LNCaP clone FGC (cell line): ENCODE measurements around the gene UBE2J2.

Source experiments
- DNase-seq: peaks from one replicate; pipeline ENCODE4 v3.0.0-alpha.2; 2011; ENCODE audit warnings: low read depth
- H3K4me3 ChIP-seq: 2 replicates; pipeline ENCODE4 v1.5.1; 2011; ENCODE audit warnings: mild to moderate bottlenecking, low read depth, low read length, control low read depth
- TF ChIP-seq, protein P1 (sequence below): IDR thresholded peaks from 2 replicates; pipeline ENCODE4 v1.5.1; 2012; ENCODE audit warnings: mild to moderate bottlenecking; ENCODE audit not compliant: control insufficient read depth, insufficient read depth; ENCODE audit errors: extremely low read depth

Gene UBE2J2

GRCh38 chr1:1259540-1259939 is 14.1 kb downstream of the UBE2J2 start:
- TF ChIP-seq, protein P1, sequence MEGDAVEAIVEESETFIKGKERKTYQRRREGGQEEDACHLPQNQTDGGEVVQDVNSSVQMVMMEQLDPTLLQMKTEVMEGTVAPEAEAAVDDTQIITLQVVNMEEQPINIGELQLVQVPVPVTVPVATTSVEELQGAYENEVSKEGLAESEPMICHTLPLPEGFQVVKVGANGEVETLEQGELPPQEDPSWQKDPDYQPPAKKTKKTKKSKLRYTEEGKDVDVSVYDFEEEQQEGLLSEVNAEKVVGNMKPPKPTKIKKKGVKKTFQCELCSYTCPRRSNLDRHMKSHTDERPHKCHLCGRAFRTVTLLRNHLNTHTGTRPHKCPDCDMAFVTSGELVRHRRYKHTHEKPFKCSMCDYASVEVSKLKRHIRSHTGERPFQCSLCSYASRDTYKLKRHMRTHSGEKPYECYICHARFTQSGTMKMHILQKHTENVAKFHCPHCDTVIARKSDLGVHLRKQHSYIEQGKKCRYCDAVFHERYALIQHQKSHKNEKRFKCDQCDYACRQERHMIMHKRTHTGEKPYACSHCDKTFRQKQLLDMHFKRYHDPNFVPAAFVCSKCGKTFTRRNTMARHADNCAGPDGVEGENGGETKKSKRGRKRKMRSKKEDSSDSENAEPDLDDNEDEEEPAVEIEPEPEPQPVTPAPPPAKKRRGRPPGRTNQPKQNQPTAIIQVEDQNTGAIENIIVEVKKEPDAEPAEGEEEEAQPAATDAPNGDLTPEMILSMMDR: no peak
- no peak for DNase-seq
- H3K4me3 ChIP-seq: no peak overlapping the region

GRCh38 chr1:1259119-1259488 is 14.6 kb downstream of the UBE2J2 start:
- H3K4me3 ChIP-seq: no peak overlapping the region
- DNase-seq: no peak
- TF ChIP-seq, protein P1: no peak

GRCh38 chr1:1256956-1257871 is 16.4 kb downstream of the UBE2J2 start:
- TF ChIP-seq, protein P1: no peak
- H3K4me3 ChIP-seq: no peak overlapping the region
- DNase-seq: no peak

- TF ChIP-seq, protein P1: no peak
- H3K4me3 ChIP-seq: no peak overlapping the region
- DNase-seq: no peak
These were observed 18.0 kb downstream of the UBE2J2 start for GRCh38 chr1:1255611-1256010.

- no peak for DNase-seq
- TF ChIP-seq, protein P1: no peak
- H3K4me3 ChIP-seq: no peak overlapping the region
These were observed 18.6 kb downstream of the UBE2J2 start for GRCh38 chr1:1255078-1255477.

DNA sequence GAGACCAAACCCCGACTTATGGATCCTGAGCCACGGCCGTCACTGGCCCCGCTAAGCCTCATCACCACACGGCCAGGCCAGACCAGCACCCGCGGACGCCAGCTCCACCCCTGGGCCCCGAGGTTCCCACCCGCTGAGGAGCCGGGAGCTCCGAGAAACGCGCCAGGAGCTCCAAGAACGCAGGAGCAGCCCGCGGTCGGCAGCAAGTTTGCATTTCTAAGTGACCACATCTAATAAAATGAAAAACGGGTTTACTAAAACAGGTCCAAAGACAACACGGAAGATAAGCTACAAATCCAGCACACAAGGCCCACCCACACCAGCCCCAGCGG is 19.0 kb downstream of the UBE2J2 start:
- no peak overlapping the region for H3K4me3 ChIP-seq
- TF ChIP-seq, protein P1: no peak
- DNase-seq: no peak
